ENCODE data around the gene LRRC26. TPM values are rescaled to one million over a fixed set of nuclear protein-coding genes. Genes with fewer than 3 reads are reported as not detected.

The LRRC26 gene
- total and polyA plus RNA-seq, 2 of the 13 experiments (the other 11 are each of a cell fraction or from before 2014, with no cell fraction given): not detected

GRCh38 chr9:137167277-137167746, 2.5 kb downstream of the LRRC26 start:
- FAIRE-seq: no peak
- peaks cover 13 to 91% of the 10 kb centered on the region in 2 experiments; a peak in 3 of 5 replicates for H3K27me3 ChIP-seq (ENCODE audit: control insufficient read depth in 1 of 2, insufficient read depth in 2 of 2, low read length in 2 of 2)
- no peak overlapping the region for H3K9ac ChIP-seq (ENCODE audit: insufficient read depth, low read depth, low read length)
- intact Hi-C loops (cut with micrococcal nuclease; ENCODE audit: unreplicated experiment) (no loop called here), in situ Hi-C loops (cut with HindIII; ENCODE audit: extremely low pct_ligation_motif_present, low pct_unique_long_range_greater_than_20kb) (no loop called here)
- no peak for ATAC-seq
- no peak overlapping the region for H2AFZ ChIP-seq (ENCODE audit: low read length)
- H3K79me2 ChIP-seq (ENCODE audit: insufficient read depth, low read length): no peaks in the 10 kb centered on the region
- no peak overlapping the region for H3K27ac ChIP-seq (ENCODE audit: extremely low read length, insufficient read depth, low read length)
- H3K4me2 ChIP-seq (ENCODE audit: low read depth, low read length): 0 out of 2 replicates have a peak overlapping the region, but pooled peaks have one; percentile 18
- TF ChIP-seq SPEN (CRISPR knock-in tag; IDR thresholded peaks at IDR 0.05; ENCODE audit: low read depth) (no peak), ATF7-NPFF (CRISPR knock-in tag; IDR thresholded peaks at IDR 0.05; ENCODE audit: low read depth) (no peak)
- no peaks in the 10 kb centered on the region for H4K20me1 ChIP-seq (ENCODE audit: insufficient read depth, low read length)
- no TSS peak for BruUV-seq (replicated peaks)
- no peaks in the 10 kb centered on the region for H3K36me3 ChIP-seq (replicated peaks in 1 of 2; ENCODE audit: control insufficient read depth in 1 of 2, insufficient read depth in 2 of 2, low read length in 2 of 2)
- CTCF ChIA-PET (ENCODE audit: low intra/inter-chr PET ratio, low total read pairs): no interaction called here
- H3K4me3 ChIP-seq (replicated peaks in 1 of 3; ENCODE audit: insufficient read depth in 1 of 3, low read depth in 2 of 3, low read length in 3 of 3): no peak overlapping the region
- POLR2A ChIA-PET: interaction anchor here (1.3 kb wide), 1 partner anchor 22 kb away, joined by 4 read pairs; no protein-coding TSS in a partner anchor
- peaks cover 9% of the 10 kb centered on the region for H3K4me1 ChIP-seq (ENCODE audit: insufficient read depth, low read length)
- no peaks in the 10 kb centered on the region for H3K9me3 ChIP-seq (ENCODE audit: low read length)
- DNase-seq (ENCODE audit: low spot score): no peak
- no CpG with 5 or more reads among the region's 44 CpGs for WGBS (ENCODE audit: low lambda C conversion rate)

- intact Hi-C loops (cut with micrococcal nuclease; ENCODE audit: unreplicated experiment) (no loop called here), in situ Hi-C loops (cut with HindIII; ENCODE audit: extremely low pct_ligation_motif_present, low pct_unique_long_range_greater_than_20kb) (no loop called here)
- no peak for TF ChIP-seq POLR2AphosphoS5 (IDR thresholded peaks at IDR 0.05; ENCODE audit: low read depth, low read length)
- TF ChIP-seq CHD4 (IDR thresholded peaks at IDR 0.05; ENCODE audit: borderline replicate concordance, low read length): no peak
- peak; percentile 55; the same call in 1 of the 2 replicates for TF ChIP-seq EZH2 (conservative IDR thresholded peaks at IDR 0.05; ENCODE audit: low read depth, low read length)
- TF ChIP-seq CEBPG (CRISPR knock-in tag; IDR thresholded peaks at IDR 0.05): no peak
- no peak for TF ChIP-seq PLRG1 (conservative IDR thresholded peaks at IDR 0.05)
- TF ChIP-seq ZNF609 (CRISPR knock-in tag; IDR thresholded peaks at IDR 0.05; ENCODE audit: borderline replicate concordance): no peak
- no peak for TF ChIP-seq GMEB1 (CRISPR knock-in tag; IDR thresholded peaks at IDR 0.05; ENCODE audit: borderline replicate concordance)
- no peak overlapping the region for H3K9ac ChIP-seq (ENCODE audit: insufficient read depth, low read depth, low read length)
- H3K79me2 ChIP-seq (ENCODE audit: insufficient read depth, low read length): no peaks in the 10 kb centered on the region
- H3K27me3 ChIP-seq (ENCODE audit: control insufficient read depth in 1 of 2, insufficient read depth in 2 of 2, low read length in 2 of 2): peaks cover 16 to 87% of the 10 kb centered on the region in 2 experiments; a peak in 3 of 5 replicates
- FAIRE-seq: no peak
- no peak overlapping the region for H2AFZ ChIP-seq (ENCODE audit: low read length)
- no peak overlapping the region for H3K4me3 ChIP-seq (replicated peaks in 1 of 3; ENCODE audit: insufficient read depth in 1 of 3, low read depth in 2 of 3, low read length in 3 of 3)
- no peaks in the 10 kb centered on the region for H4K20me1 ChIP-seq (ENCODE audit: insufficient read depth, low read length)
- no TSS peak for BruUV-seq (replicated peaks)
- H3K4me2 ChIP-seq (ENCODE audit: low read depth, low read length): no peak overlapping the region
- H3K9me3 ChIP-seq (ENCODE audit: low read length): no peaks in the 10 kb centered on the region
- ChIA-PET CTCF (ENCODE audit: low intra/inter-chr PET ratio, low total read pairs) (no interaction called here), POLR2A (interaction anchor here (1.3 kb wide), 1 partner anchor 22 kb away, joined by 4 read pairs; no protein-coding TSS in a partner anchor)
- WGBS (ENCODE audit: low lambda C conversion rate): 5% methylated on average over 9 of the region's 22 CpGs
- no peaks in the 10 kb centered on the region for H3K36me3 ChIP-seq (replicated peaks in 1 of 2; ENCODE audit: control insufficient read depth in 1 of 2, insufficient read depth in 2 of 2, low read length in 2 of 2)
- ATAC-seq: no peak
- peaks cover 9% of the 10 kb centered on the region for H3K4me1 ChIP-seq (ENCODE audit: insufficient read depth, low read length)
- no peak overlapping the region for H3K27ac ChIP-seq (ENCODE audit: extremely low read length, insufficient read depth, low read length)
- no peak for DNase-seq (ENCODE audit: low spot score)
Observed at GRCh38 chr9:137166380-137167229, 3.2 kb downstream of the LRRC26 start.

Data from HepG2 (cell line).